Activated B cell treated with CpG ODN at 0.5 μM for 24 hours (primary cell): Measurements from ENCODE around the gene PRPF6. TPM values are rescaled to one million over a fixed set of nuclear protein-coding genes. Genes with fewer than 3 reads are reported as not detected.

Experiments
- ATAC-seq: fragments of 200-7000 bp; cut with Tn5 transposase; one replicate; pipeline ENCODE4 v1.10.0; 2021; ENCODE audit warnings: low read depth, mild to moderate bottlenecking, moderate library complexity
- CTCF ChIA-PET: fragments of 350-600 bp; sonication (Branson Sonifier 250); formaldehyde crosslinking; loops from one replicate; lab custom pipeline; 2021; ENCODE audit warnings: antibody characterized with exemption; lab: Charles Lee
- POLR2A ChIA-PET: fragments of 350-600 bp; sonication (Branson Sonifier 250); formaldehyde crosslinking; loops from one replicate; lab custom pipeline; 2021; ENCODE audit warnings: antibody characterized with exemption; lab: Charles Lee
- DNase-seq: peaks from one replicate; pipeline ENCODE4 v3.0.0; 2022
- H3K27ac Mint-ChIP-seq: one replicate; pipeline ENCODE4 v1.8.0; 2020; ENCODE audit warnings: mixed read lengths
- H3K27me3 Mint-ChIP-seq: one replicate; pipeline ENCODE4 v1.8.0; 2021; ENCODE audit warnings: mixed read lengths
- H3K36me3 Mint-ChIP-seq: one replicate; pipeline ENCODE4 v1.8.0; 2021; ENCODE audit warnings: low read depth, mixed read lengths
- H3K4me1 Mint-ChIP-seq: one replicate; pipeline ENCODE4 v1.8.0; 2021; ENCODE audit warnings: mixed read lengths
- H3K4me3 Mint-ChIP-seq: one replicate; pipeline ENCODE4 v1.8.0; 2020; ENCODE audit warnings: mild to moderate bottlenecking, mixed read lengths
- H3K9me3 Mint-ChIP-seq: one replicate; pipeline ENCODE4 v1.8.0; 2020; ENCODE audit warnings: mixed read lengths
- CTCF ChIP-seq: fragments of 200-600 bp; IDR thresholded peaks from one replicate; pipeline ENCODE4 v1.8.0; 2022; ENCODE audit warnings: antibody characterized with exemption, mild to moderate bottlenecking
- intact Hi-C: fragments of 100-400 bp; cut with micrococcal nuclease; formaldehyde crosslinking; loops from one replicate; pipeline ENCODE4 v1.15.1; 2024
- total RNA-seq: library from RNA; stranded (reverse); gene quantifications from 2 replicates; pipeline ENCODE4 v1.2.3, GENCODE V29; 2022

Gene PRPF6
- total RNA-seq, 1 donor from 2014 or later: 75.8 TPM

GRCh38 chr20:64030371-64031134 lies 49.6 kb downstream of the PRPF6 start:
- ATAC-seq (no peak), DNase-seq (no peak)
- no peaks in the 10 kb centered on the region for H3K9me3 Mint-ChIP-seq
- H3K4me3 Mint-ChIP-seq: no peak overlapping the region
- H3K27ac Mint-ChIP-seq: no peak overlapping the region
- peaks cover 2% of the 10 kb centered on the region for H3K4me1 Mint-ChIP-seq
- no peak for TF ChIP-seq CTCF
- ChIA-PET CTCF (no interaction called here), POLR2A (no interaction called here)
- peaks cover 86% of the 10 kb centered on the region for H3K36me3 Mint-ChIP-seq
- no peaks in the 10 kb centered on the region for H3K27me3 Mint-ChIP-seq
- intact Hi-C loops: no loop called here

GRCh38 chr20:64031822-64032314 lies 50.9 kb downstream of the PRPF6 start:
- CTCF ChIA-PET: no interaction called here
- Mint-ChIP-seq H3K36me3 (peaks cover 73% of the 10 kb centered on the region), H3K4me1 (peaks cover 2% of the 10 kb centered on the region), H3K27me3 (no peaks in the 10 kb centered on the region), H3K4me3 (no peak overlapping the region), H3K27ac (no peak overlapping the region), H3K9me3 (no peaks in the 10 kb centered on the region)
- POLR2A ChIA-PET: no interaction called here
- ATAC-seq: no peak
- DNase-seq: no peak
- no peak for TF ChIP-seq CTCF
- intact Hi-C loops: no loop called here

GRCh38 chr20:64032706-64033624 lies 52.0 kb downstream of the PRPF6 start:
- H3K4me1 Mint-ChIP-seq: peaks cover 6% of the 10 kb centered on the region
- no peak for TF ChIP-seq CTCF
- no peak overlapping the region for H3K4me3 Mint-ChIP-seq
- ChIA-PET POLR2A (no interaction called here), CTCF (no interaction called here)
- no peak for DNase-seq
- intact Hi-C loops: no loop called here
- no peak overlapping the region for H3K27ac Mint-ChIP-seq
- no peaks in the 10 kb centered on the region for H3K9me3 Mint-ChIP-seq
- H3K27me3 Mint-ChIP-seq: peaks cover 3% of the 10 kb centered on the region
- H3K36me3 Mint-ChIP-seq: peaks cover 62% of the 10 kb centered on the region
- ATAC-seq: no peak

- CTCF ChIA-PET: no interaction called here
- no peak for TF ChIP-seq CTCF
- H3K4me3 Mint-ChIP-seq: no peak overlapping the region
- H3K27ac Mint-ChIP-seq: no peak overlapping the region
- intact Hi-C loops: no loop called here
- DNase-seq: no peak
- H3K4me1 Mint-ChIP-seq: peaks cover 6% of the 10 kb centered on the region
- POLR2A ChIA-PET: no interaction called here
- ATAC-seq: no peak
- peaks cover 3% of the 10 kb centered on the region for H3K27me3 Mint-ChIP-seq
- peaks cover 55% of the 10 kb centered on the region for H3K36me3 Mint-ChIP-seq
- H3K9me3 Mint-ChIP-seq: no peaks in the 10 kb centered on the region
Measured at GRCh38 chr20:64033981-64034493, 53.1 kb downstream of the PRPF6 start.
